PFSK-1 (cell line): Measurements from ENCODE around the gene SOBP.

ENCODE experiments used
- FOXP2 ChIP-seq: optimal IDR thresholded peaks from 2 replicates; pipeline ENCODE3; 2011; ENCODE audit warnings: borderline replicate concordance, control low read depth, inconsistent platforms; ENCODE audit not compliant: insufficient read depth; ENCODE audit errors: extremely low read length, extremely low read depth
- POLR2AphosphoS5 ChIP-seq: IDR thresholded peaks from 2 replicates; pipeline ENCODE4 v1.6.1; 2012; ENCODE audit warnings: low read depth, mild to moderate bottlenecking, control low read depth, low read length, moderate library complexity
- SIN3A ChIP-seq: IDR thresholded peaks from 2 replicates; pipeline ENCODE4 v1.6.1; 2012; ENCODE audit warnings: mild to moderate bottlenecking, low read length, moderate library complexity, borderline replicate concordance; ENCODE audit not compliant: insufficient read depth
- TAF1 ChIP-seq: IDR thresholded peaks from 2 replicates; pipeline ENCODE4 v1.6.1; 2012; ENCODE audit warnings: low read length, control low read depth, borderline replicate concordance; ENCODE audit not compliant: insufficient read depth

GRCh38 chr6:107550906-107551305 is 61.0 kb downstream of the SOBP start:
- TF ChIP-seq TAF1 (no peak), POLR2AphosphoS5 (no peak), FOXP2 (no peak), SIN3A (no peak)
